Cerebellar nuclear complex (tissue), 1 donor: ENCODE results near the gene THAP9.

Source experiments
- DNase-seq, 2 experiments: peaks; one replicate each; lab custom pipeline; 2025; lab: John Stamatoyannopoulos, UW

THAP9 gene

GRCh38 chr4:82957045-82957444, 56.5 kb downstream of the THAP9 start:
- DNase-seq, result no peak

GRCh38 chr4:82965763-82966162, 65.2 kb downstream of the THAP9 start:
- DNase-seq, result no peak

- no peak for DNase-seq
Observed at GRCh38 chr4:82968972-82969371, 68.4 kb downstream of the THAP9 start.

GRCh38 chr4:82969414-82969813, 68.9 kb downstream of the THAP9 start:
- DNase-seq, result no peak
